Putamen (tissue), 1 donor: ENCODE results near the gene OSBPL1A.

Source experiments
- DNase-seq: peaks from one replicate; pipeline ENCODE4 v3.0.0-alpha.2; 2016; ENCODE audit warnings: low spot score

Gene OSBPL1A

DNA sequence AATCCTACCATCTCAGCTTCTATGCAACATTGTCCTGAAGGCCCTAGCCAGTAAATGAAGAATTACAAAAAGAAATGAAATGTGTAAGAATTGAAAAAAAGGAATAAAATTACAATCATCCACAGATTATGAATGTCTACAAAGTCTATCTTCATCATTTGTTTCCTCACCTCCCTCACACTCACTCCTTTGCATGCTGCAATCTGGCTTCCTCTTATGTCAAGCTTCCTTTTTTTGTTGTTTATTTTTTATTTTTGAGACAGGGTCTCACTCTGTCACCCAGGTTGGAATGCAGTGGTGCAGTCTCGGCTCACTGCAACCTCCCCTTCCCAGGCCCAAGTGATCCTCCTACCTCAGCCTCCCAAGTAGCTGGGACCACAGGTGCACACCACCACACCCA lies 129.7 kb downstream of the OSBPL1A start:
- DNase-seq, result no peak

DNA sequence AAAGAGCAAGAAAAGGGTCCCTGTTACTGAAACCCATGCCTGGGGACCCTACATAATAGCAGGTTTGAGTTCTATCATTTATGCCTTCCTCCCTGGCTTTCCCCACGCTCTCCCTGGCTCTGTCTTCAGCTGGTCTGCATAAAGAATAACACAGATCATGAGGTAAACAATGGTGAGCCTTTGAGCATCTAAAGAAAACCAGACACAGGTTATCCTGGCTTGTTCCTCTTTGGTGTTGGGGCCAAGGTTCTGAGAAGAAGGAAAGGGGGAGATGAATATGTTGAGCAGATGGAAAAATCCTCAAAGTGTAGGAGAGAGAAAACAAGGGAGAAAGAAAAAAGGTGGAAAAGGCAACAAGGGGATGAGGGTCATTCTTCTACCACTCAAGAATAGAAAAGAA lies 131.5 kb downstream of the OSBPL1A start:
- DNase-seq, result no peak

DNA sequence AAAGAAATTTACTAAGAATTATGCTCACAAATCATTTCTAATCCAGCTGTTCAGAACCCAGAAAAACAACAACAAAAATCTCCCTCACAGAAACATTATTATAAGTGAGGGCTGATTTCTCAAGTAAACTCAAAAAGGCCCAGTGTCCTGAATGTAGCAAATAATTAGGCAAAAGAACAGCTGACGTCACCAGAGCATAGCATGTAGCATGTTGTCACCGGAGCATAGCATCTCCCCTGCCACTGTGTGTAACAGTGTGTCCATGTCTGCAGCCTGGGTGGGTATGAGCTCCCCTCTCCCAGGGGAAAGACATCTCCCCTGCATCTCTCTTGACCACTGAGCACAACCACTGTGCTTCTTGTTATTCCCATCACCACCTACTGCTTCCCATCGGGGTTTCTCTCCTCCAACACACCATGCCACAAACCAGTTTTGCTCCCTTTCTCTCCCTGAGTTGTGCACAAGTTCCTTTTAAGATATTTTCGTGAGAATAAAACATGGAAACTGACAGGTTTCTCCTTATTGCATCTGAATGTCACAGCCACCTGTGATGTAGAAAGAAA lies 132.0 kb downstream of the OSBPL1A start:
- no peak for DNase-seq

DNA sequence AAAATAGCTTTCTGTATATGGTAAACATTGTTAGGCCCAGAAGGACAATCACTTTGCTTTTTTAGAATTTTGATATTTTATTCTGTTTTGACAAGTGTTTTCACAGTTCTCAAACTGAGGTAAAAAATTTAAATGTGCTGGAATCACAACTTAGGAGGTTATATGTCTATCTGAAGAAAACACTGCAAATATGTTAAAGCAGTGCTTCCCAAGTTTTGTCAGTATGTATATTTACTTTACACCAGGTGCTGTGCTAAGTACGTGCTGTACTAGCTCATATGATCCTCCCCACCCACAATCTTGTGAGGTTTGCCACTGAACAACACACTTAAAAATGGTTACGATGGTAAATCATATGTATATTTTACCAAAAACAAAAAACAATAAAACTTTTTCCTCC lies 134.6 kb downstream of the OSBPL1A start:
- no peak for DNase-seq

DNA sequence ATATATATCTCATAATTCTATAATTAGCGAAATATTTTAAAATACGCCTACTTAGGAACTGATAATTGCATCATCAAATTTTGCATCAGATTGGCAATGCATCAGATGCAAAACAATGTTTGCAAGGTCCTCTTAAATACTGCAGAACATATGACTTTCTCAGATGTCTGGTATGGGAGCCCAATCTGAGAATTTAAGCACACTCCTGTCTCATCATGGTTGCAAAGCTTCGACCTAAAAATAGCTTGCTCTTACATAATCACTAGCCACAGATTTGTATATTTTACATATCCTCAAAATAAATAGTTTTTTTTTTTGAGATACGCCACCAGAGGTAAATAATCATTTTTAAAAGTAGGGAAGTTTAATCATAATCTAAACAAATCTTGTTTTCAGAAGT lies 135.5 kb downstream of the OSBPL1A start:
- DNase-seq, result no peak

DNA sequence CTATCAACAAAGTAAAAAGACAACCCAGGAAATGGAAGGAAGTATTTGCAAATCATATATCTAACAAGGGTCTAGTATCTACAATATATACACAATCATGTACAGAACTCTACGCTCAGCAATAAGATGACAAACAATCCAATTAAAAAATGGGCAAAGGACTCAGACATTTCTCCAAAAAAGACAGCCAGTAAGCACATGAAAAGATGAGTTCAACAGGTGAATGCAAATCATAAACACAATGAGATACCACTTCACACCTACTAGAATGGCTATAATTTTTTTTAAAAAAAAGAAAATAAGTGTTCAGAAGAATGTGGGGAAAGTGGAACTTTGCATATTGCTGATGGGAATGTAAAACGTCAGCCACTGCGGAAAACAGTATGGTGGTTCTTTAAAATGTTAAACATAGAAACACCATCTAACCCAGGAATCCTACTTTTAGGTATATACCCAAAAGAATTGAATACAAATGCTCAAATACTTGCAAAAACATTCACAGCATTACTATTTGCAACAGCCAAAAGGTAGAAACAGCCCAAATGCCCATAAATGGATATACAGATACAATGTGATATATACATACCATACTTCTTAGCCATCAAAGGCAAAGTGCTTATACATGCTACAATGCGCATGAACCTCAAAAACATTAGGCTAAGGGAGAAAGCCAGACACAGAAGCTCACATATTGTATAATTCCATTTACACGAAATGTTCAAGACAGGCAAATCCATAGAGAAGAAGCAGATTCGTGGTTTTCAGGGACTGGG lies 137.6 kb downstream of the OSBPL1A start:
- DNase-seq, result no peak

DNA sequence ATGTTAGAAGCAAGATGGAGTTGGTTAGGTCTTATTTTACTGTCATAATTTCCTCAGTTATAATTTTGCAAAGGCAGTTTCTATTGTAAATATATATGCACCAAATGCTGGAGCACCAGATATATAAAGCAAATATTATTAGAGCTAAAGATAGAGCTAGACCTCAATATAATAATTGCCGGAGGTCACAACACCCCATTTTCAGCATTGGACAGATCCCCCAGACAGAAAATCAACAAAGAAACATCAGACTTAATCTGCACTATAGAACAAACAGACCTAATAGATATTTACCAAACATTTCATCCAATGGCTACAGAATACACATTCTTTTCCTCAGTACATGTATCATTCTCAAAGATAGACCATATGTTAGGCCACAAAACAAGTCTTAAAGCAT lies 143.6 kb downstream of the OSBPL1A start:
- no peak for DNase-seq

DNA sequence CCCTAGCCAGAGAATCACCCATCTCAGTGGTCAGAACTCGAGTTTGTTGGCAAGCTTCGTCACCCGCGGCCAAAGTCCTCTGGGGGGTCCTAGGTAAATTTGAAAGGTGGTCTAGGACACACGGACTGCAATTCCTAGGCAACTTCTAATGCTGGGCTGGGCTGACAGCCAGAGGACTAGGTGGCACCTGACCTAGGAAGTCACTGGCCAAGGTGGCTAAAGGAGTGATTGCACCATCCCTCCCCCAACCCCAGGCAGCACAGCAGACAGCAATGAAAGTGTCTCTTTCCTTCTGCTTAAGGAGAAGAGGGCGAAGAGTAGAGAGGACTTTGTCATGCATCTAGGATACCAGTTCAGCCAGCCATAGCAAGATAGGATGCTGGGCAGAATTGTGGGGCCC lies 147.9 kb downstream of the OSBPL1A start:
- no peak for DNase-seq

DNA sequence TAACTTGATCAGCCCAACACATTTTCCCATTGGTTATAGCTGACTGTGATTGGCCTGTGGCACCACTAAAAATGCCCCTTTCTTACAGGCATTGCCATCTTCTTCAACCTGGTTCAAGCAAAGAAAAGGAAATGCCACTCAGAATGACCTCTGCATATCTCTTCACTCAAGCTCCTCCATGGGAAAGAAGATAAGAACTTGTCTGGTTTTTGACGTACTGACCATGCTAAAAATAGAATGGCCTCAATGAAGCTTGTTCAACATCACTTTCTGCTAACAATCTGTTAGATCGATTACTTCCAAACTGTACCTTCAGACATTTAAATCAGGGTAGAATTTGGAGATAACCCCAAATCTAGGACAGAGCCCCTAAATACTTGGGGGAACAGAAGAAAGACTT lies 149.3 kb downstream of the OSBPL1A start:
- DNase-seq, result no peak

DNA sequence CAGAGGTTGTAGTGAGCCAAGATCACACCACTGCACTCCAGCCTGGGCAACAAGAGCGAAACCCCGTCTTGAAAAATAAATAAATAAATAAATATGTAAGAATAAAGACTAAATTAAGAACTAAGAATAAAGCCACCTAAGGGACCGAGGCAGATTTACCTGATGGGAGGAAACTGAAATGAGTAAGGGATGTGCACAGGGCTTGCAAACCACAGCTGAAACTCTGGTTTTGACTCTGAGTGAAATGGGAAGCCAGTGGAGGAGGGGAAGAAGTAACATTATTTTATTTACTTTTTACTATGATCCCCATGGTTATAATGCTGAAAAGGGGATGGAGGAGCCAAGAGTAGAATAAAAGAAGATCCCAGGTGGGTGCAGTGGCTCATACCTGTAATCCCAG lies 151.5 kb downstream of the OSBPL1A start:
- DNase-seq, result no peak

DNA sequence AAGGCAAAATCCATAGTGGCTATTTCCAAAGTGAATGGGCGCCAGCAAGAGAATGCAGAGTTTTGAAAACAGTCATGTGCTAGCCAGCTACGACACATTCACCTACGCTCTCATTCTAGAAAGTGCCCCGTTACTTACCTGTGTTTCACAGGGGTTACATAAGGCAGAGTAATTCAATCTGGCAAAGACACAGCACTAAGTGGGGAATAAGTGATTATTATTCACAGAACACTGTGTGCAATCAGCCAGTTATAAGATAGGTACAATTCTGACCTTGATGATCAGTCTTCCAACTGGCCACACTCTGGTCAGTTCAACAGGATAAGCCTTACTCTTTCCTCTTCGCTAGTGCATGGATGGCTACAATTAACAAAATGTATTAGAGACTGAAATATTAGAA lies 152.9 kb downstream of the OSBPL1A start:
- no peak for DNase-seq

DNA sequence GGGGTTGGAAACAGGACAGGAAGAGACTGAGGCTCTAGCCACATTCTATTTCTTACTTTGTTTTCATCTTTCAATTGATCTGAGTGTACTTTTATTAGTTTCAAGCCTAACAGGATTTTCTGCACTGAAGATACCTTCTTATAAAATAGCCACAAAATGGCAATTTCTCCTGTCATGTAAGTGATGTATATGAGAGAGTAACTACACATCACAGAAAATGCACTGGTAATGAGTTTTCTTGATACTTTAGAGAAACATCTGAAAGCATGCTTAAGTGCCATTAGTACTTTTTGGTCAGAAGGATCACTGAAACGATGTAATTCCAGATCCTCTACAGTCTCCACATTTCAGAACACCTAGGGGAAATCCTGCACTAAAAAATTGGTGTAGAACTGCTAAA lies 153.9 kb downstream of the OSBPL1A start:
- no peak for DNase-seq

DNA sequence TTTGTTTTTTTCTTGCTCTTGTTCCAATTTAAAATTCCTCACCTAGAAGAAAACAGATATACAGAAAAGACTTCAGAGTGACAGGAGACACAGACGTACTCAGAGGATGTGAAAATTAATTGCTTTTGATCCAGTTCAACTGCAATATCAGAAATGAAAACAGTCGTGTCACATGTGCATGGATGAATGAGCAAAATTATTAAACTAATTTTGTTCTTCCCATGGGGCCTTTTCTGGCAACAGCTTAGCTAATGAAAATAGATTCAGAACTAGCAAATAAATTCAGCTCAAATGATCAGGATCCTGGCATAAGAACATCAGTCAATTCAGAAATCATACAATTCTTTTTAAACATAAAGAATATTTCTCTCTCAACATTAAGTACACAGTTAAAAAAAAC lies 158.3 kb downstream of the OSBPL1A start:
- no peak for DNase-seq

DNA sequence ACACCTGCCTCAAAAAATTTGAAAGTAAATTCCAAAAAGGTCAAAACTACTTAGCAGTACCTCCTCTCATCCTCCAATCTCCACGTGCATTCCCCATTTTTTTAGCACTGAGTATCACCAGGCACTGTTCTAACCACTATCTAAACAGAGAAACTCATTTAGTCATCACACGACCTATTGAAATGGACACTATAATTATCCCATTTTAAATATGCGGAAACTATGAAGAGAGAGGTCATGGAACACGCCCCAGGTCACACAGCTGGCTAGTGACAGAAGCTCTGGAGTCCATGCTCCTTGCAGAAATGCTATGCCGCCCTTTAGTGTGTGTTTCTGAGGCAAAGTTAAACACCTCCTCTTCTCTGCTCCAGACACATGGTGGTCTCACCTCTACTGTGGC lies 159.2 kb downstream of the OSBPL1A start:
- DNase-seq, result no peak

DNA sequence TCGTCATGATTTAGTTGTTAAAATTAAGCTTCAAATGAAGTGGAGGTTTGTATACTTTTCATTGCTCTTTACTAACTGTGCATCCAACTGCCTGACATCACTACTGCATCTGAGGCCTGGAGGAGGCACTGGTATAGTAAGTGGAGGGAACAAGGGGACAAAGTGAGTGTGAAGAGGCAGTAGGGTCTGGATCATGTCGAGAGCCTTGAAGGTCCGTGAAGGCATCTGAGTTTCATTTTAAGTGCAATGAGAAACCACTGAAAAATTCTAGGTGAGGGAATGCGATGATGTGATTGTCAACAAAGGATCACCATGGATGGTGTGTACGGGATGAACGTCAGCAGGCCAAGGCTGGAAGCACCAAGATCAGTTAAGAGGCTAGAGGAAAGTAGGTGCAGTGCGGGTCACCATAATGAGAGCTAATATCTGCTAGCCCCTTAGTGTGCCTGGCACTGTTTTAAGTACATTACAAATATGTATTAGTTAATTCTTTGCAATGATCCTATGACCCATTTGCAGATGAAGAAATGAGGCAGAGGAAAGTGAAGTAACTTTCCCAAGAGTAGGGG lies 162.7 kb downstream of the OSBPL1A start:
- DNase-seq, result no peak

DNA sequence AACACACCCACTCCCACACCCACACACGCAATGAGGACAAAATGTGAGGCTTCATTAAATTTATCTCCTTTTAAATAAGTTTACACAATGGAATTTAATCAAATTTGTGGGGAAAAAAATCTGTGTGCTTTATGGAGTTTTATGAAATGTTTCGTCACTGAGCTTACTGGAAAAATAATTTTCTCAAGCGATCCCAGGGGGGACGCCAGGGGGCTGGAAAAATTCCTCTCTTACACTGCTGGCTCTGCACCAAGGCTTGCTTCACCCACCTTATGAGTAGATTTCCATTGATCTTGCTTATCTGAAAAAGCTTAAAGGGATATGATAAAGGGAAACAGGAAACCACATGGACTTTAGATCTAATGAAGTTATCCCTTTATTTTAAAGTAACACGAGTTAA lies 163.3 kb downstream of the OSBPL1A start:
- no peak for DNase-seq

DNA sequence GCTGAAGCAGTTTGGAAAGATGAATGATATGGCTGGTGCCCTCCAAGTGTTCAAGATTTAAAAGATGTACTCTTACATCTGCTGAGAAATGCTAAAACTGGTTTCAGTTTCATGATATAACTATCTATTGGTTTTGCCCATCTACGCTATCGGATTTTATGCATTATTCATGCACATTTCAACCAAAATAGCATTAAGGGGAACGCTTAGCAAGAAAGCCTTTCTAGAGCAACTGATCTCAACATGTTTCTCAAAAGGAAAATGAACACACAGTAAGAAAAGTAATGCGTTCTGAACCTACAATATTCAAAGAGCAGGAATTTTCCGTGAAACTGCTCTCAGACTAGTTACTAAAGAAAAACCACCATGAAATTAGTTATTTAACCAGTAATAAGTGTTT lies 164.8 kb downstream of the OSBPL1A start:
- no peak for DNase-seq

DNA sequence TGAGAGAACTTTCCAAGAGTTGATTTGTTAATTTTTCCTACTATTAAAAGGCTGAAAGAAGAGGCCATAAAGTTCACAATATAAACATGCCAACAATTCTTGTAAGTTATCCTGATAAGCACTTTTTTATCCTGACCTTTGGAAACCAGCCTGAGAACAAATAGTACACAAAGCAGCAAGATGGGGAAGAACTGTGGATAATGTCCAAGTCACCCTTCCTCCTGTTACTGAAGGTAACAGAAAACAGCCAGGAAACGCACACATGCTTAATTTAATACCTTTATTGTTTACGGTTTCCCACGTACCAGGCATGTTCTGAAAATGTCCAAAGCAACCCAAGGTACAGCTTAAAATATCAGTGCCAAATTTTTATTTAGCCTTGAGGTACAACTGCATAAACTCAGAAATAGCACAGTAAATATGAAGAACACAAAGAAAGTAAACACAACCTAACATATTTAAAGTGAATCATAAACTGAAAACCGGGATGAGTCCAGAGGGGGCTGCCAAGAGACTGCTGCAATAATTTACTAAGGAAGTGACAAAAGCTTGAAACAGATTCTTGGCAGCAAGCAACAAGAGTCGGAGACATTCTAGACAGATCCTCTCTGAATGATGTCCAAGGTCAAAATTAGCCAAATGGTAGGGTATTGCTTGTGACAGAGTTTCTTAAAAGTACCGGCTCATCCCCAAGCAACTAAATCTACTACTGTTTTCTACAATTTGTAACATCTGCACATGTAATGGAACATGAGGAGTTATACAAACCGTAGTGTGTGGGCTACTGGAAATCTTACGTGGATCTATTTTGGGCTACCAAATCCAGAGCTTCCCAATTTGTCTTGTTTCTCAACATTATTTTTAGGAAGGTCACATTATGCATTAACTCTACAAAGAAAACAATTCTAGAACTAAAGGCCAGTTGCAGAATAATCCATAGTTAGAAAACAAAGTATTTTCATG lies 165.6 kb downstream of the OSBPL1A start:
- no peak for DNase-seq

DNA sequence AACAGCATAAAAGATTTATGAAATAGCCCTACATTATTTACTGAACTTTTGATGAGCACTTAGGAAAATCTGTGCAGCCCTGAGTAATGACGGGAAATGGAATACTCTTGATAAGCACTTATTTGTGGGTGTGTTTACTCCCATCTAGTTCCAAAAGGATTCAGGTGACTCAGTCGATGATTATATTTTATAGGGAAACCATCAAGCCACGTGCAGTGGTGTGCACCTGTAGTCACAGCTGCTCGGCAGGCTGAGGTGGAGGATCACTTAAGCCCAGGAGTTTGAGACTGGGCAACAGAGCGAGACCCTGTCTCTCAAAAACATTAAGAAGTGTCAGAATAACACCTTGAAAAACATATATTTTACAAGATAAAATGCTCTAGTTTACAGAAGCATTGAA lies 166.9 kb downstream of the OSBPL1A start:
- DNase-seq, result no peak

DNA sequence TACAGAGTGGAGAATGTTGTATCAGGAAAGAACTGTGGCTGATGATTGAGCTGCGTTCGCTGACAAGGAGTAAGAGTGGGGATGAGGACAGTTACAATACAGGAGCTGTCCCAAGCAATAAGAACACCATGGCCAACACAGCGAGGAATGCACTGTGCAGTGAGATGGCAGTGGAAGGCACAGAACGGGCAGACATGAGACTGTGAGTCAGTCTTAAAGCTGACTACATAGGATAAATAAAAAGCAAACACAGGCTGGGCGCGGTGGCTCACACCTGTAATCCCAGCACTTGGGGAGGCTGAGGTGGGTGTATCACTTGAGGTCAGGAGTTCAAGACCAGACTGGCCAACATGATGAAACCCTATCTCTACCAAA lies 169.0 kb downstream of the OSBPL1A start:
- DNase-seq, result no peak

DNA sequence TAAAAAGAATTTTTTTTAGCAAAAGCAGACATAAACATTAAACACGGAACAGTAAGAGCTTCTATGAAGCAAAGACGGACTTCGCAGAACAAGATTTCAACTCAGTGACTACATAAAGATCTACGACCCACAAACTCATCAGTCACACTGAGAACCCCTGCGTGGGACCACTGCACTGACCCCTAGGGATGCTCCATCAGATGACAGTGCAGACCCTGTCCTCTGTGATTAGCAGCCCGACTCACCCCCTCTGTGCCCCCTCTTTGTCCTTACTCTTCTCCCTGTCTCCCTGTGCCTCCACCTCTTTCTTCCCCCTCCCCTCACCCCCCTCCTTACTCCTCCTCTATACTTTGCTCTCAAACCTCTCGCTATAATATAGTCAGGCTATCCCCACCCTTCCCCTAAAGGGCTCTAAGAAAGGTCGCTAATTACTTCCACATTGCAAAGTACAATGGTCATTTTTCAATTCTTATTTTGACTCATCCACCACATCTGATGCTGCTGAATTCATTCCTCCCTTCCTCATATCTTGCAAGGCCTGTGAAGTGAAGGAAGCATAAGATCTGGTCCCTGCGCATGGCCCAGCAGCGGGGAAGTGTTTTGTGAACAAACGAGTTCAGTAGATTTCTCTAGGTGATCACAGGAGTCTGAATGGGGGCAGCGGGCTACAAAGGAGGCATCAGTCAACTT lies 169.5 kb downstream of the OSBPL1A start:
- DNase-seq, result no peak

DNA sequence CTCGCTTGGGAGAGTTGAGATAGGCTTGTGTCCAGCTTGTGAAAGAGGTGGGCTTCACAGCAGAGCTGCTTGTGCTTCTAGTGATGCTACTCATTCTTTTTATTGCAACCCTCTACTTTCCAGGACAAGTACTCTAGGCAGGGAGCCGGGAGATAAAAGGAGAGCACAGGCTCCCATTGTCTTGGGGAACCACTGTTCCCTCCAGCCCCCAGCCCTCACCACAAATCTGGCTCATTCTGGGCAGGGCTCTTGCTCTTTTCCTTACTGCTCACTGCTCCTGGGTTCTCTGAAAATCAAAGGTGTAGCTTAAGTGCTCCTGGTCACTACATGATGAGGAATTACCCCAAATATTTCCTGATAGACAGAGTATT lies 177.3 kb downstream of the OSBPL1A start:
- DNase-seq, result no peak
